ENCODE data around the gene PGC.
A peak's percentile ranks its signal among the peaks of the same experiment; 100 is the strongest.

PGC gene

DNA sequence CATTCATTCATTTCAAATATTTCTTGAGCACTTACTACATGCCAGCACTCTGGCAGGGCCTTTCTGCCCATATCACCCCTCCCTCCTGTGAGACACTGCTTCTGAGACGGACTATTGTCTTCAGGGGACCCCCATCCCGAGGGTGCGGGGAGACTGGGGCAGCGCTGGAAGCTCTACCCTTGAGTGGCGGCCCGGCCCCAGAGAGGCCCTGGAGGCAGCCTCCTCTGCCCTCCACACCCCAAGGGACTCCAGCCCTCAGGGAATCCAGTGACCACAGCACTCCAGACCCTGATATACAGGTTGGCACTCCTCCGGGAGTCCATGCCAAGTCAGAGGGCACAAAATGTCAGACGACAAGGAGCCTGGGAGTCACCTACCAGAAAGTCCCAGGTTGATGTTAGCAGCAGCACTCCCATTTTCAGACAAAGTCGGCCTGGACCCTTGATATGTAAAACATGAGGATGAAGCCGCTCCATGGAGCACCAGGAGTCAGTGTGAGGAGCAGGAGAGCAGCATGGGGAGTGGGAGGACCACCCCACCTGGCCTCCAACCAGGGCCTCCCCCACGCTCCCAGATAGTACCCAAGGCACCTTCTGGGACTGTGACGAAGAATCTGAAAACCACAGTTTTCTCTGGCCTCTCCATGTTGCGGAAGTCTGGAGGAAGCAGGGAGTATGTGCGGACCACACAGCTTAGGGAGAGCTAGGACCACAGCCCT lies 32.5 kb downstream of the PGC start:
- no peak for DNase-seq (ENCODE audit: low read depth in 2 of 2)

DNA sequence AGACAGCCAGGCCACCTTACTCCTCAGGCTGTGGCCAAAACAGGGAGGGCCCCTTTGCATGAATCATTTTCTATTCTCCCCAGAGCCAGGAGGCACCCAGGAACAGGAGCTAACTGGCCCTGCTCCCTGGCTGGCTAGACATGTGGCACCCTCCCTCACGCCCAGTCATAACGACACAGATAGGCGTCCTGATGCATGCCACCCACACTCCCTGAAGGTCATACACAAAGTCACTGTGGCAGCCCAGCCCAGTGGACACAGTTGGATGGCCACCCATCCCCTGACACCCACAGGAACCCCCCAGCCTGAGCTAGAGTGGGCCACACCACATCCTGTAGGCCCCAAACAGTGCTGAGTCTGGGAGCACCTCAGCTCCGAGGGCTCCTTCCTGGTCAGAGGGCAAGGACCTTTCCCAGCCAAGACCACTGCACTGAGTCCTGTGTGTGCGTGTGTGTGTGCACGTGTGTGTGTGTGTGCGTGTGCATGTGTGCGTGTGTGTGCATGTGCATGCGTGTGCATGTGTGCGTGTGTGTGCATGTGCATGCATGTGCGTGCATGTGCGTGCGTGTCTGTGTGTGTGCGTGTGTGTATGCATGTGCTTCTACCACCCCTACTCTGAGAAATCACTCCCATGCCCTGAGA lies 33.4 kb downstream of the PGC start:
- DNase-seq (ENCODE audit: low read depth in 2 of 2) = peak in 1 of 2 experiments; percentile 4

DNA sequence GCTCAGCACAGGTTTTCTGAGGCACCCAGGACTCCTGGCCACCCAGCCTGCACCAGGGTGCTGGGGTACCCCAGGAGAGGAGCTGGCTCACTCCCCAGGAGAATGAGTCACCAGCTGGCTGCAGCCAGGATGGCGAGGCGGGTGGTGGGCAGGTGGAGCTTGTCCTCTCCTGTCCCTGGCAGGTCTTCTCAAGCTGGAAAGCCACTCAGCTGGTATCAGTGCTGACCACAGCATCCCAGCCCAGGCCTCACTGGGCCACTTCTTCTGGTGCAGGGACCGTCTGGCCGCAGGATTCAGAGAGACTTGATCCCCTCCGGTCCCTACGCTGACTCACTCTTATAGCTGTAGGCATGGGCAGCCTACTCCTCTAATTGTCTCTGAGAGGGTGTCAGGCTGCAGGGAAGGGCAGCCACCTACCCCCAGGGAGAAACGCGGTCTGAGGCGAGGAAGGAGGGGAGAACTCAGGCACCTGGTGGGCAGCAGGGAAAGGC lies 34.0 kb downstream of the PGC start:
- DNase-seq (ENCODE audit: low read depth in 2 of 2) = no peak

DNA sequence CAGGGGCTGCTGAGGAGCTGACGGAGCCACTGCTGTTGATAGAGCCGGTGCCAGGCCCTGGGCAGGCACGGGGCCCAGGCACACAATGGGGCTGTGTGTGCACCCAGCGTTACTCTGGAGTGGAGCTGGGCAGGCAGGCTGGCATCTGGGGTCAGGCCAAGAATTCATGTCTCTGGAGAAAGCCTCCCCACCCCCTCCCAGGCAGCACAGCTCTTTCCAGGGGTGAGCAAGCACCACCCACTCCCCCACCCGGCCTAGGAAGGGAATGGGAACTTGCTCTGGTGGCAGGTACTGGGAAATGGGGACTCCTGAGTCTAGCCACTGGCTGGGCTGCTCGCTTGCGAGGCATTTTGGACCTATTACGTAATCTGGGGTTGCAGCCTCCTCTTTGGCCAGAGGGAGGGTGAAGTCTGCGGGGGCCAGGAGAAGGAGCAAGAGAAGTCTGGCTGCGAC lies 34.5 kb downstream of the PGC start:
- DNase-seq (ENCODE audit: low read depth in 2 of 2) = no peak

DNA sequence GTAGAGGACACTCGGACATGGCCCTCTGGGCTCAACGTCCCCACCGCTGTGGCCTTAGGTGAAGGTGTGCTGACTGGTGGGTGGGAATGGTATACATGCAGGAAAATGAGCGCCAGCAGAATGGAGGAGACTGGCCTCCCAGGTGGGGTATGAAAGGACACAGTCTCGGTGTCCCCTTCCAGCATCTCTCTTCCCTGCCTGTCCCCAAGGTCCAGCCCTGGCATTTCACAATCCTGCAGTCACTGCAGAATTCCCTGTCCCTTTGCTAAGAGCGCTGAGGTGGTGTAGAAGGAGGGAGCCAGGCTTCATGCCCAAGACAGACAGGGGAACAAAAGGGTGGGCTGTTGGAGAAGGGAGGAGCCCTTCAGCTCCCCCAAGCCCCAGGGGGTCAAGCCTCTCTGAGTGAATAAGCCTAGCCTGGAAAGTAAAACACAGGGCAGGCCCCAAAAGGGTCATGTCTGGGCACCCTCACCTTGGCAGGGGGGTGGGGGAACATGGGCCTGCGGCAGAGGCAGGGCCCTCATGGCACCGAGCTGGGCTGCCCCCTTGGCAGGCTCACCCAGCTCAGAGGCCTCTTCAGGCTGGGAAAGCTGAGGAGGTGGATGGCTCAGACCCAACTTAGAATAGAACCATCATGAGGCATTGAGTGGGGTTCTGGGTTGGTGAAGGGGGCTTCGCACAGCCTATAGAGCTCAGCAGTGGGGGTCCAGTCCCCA lies 35.7 kb downstream of the PGC start:
- no peak for DNase-seq (ENCODE audit: low read depth in 2 of 2)

DNA sequence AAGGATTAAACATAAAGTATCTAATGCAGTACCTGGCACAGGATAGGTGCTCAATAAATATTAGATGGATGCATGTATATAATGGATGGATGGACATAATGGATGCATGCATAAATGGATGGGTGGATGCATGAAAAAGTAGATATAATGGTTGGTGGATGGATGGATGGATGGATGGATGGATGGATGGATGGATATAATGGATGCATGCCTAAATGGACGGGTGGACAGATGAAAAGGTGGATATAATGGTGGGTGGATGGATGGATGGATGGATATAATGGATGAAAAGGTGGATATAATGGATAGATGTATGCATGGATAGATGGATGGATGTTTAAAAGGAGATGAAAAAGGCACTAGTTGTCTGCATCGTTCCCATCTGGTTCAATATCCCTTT lies 37.8 kb downstream of the PGC start:
- DNase-seq (ENCODE audit: low read depth in 2 of 2) = no peak

DNA sequence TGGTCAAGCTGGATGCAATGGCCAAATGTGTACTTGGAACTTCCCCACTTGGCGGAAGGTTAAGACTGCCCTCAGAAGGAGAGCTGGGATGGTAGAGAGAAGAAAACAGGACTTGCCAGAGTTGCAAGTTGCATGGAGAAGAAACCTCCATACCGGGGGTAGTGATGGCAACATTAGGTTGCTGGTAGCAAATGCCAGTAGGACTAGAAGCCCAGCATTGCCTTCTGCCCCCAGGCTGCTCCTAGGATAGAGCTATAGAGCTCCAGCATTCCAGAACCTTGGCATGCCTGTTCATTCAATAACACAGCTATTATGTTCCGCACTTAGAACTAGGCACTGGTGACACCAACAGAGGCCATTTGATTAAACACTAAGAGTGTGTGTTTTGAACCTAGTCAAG lies 38.3 kb downstream of the PGC start:
- DNase-seq (ENCODE audit: low read depth in 2 of 2) = no peak

DNA sequence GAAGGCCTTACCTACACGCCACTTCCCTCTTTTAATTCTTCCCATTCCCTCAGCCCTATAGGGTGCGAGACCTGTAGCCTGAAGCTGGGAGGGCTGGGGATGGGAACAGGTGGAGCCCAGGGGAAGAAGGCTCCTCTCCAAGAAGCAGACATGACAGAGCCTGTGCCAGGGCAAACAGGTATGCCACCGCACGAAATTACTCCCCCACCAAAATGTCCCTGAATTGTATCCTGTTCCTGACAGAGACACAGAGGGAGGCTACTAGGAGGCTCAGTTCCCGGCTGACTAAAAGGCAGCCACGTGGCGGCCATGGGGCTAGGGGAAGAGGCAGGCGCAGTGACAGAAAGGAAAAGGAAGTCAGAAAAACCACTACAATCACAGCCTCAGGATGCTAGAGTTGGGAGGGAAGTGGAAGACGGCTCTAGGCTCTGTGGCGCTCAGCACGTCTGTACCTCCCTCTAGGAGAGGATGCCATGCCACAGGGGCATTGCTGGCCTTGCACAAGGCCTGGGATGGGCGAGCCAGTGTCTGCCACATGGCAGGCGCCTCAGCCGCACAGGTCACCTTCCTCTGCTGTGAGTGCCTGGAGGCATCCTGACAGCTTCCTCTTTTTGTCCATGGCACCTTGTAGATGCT lies 39.5 kb downstream of the PGC start:
- DNase-seq (ENCODE audit: low read depth in 2 of 2) = peak in 1 of 2 experiments; percentile 12

DNA sequence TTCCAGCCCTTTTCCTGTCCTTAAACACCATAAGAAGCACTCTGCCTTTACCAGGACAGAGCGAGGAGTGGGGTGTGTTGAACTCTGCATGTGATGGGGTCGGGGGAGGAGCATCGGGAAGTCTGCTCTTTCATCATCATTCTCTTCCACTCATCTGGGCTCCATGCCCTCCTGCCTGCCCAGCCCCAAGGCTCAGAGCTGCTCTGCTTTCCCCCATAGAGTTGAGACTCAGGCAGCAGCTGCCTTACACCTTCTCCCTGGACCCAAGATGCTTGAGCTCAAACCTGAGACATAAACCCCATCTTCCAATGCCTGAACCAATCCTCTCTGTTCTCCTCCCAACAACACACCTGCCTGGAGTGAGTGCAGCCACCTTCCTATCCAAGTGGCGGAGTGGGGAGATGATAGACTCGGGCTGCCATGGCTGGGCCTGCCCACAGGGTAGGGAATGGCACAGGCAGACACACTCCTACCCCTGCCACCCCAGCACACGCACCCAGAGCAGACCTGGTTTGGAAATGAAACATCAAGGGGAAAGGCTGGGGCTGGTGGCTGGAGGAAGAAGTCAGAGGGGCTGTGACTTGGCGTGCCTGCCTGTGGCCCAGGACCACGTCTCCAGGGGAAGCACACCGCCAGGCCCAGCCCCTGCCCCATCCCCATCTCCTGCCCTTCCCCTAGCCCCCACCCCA lies 40.2 kb downstream of the PGC start:
- DNase-seq (ENCODE audit: low read depth in 2 of 2) = peak in 1 of 2 experiments; percentile 10

DNA sequence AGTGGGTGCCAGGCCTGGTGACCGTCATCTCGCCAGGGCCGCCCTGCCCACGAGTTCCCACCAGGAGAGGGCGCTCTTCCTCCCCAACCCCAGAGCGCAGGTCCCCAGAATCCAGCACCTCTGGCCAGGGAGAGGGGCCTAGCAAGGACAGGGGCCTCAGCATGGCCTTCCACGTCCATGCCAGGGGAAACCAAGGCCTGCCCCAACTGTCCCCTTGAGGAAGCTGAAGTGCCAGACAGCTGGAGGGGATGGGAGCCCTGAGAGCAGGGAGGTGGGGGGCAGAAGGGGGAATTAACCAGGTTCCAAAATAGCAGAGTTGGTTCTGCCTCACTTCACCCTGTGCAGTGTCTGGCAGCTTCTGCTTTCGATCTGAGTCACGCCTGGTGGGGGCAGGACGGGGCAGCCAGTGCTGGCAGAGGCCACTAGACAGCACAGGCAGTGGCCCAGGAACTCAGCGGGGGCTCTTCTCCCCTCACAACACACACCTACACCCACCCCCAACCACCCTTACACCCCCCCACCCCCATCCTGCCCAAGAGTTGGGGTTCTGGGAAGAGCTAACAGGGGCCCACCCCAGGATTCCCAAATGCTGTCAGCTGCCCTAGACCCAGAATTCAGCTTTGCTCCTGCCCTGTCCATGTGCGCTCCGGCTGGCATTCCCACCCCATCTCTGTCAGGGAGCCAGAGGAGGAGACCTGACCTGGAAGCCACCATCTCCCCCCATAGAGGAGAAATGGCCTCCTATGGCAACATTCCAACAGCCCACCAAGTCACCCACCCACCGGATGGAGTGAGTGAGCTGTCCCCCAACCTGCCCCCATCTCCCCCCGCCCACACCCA lies 41.0 kb downstream of the PGC start:
- DNase-seq (ENCODE audit: low read depth in 2 of 2) = peak; percentile 51 to 63

DNA sequence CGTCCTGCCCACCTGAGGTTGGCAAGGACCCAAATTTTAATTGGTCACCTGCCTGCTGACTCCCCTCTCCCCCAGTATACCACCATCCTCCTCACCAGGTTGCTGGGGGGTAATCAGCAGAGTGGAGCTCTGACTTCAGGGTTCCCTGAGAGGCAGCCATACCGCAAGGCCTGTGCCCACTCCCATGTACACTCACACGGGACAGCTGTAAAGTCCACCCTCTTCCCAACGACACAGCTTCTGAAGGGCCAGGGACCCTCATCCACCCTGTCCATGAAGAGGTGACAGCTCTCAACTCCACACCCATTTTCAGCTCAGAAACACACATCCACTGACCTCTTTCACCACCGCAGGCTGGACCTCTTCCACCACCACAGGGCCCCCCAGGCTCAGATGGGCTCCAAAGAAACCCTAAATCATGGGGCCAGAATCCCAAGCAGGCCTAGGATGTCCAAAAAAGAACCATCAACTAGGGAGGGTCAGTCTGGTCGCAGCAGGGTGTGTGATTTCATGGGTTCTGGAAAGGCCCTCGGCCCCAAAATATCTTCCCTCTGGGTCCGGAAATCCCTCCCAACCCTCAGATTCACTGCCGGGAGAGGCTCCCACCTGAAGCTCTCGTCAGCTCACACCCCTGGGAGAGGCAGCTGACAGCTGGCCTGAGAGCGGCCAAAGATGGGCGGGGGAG lies 41.7 kb downstream of the PGC start:
- DNase-seq (ENCODE audit: low read depth in 2 of 2) = no peak

DNA sequence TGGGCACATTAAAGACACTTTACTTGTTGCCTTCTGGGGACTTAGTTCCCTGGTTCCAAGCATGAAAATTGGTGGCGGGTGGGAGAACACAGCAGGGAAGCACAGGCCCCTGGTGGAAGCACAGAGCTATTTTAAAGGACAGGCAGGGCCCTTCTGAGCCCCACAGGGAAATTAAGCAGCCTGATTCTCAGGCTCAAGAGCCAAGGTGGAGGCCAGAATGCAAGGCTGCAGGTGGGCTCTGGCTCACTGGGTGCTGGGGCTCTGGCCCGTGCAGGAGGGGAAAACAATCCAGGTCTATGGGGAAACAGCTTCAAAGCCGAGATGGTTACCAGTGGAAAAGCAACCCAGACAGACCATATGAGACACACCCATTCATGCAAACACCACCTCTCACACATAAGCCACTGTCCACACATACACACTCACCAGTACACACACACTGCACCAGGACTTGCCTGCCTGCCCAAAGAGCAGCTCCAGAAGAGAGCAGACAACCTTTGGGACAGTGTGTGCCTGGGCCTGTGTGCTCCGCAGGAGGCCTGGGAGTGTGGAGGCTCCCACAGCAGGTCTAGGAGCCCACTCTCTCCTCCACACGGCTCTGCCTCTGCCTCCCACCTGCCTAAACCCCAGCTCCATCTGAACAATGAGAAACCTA lies 42.4 kb downstream of the PGC start:
- DNase-seq (ENCODE audit: low read depth in 2 of 2) = no peak

DNA sequence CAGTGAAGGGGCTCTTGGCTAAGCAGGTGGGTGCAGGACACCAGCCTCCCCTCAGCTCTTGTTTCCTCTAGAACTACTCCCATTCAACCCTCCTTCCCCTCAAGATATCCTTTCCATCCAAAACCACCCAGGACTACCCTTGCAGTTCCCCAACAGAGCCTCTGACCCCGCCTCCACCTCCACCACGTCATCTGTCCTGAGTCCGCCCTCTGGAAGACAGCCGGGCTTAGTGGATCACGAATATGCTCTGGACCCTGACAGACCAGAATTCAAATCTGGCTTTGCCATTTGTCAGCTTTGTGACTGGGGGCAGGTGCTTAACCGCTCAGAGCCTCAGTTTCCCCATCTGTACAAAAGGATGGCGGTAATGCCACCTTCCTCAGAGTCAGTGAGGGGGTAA lies 43.2 kb downstream of the PGC start:
- no peak for DNase-seq (ENCODE audit: low read depth in 2 of 2)

DNA sequence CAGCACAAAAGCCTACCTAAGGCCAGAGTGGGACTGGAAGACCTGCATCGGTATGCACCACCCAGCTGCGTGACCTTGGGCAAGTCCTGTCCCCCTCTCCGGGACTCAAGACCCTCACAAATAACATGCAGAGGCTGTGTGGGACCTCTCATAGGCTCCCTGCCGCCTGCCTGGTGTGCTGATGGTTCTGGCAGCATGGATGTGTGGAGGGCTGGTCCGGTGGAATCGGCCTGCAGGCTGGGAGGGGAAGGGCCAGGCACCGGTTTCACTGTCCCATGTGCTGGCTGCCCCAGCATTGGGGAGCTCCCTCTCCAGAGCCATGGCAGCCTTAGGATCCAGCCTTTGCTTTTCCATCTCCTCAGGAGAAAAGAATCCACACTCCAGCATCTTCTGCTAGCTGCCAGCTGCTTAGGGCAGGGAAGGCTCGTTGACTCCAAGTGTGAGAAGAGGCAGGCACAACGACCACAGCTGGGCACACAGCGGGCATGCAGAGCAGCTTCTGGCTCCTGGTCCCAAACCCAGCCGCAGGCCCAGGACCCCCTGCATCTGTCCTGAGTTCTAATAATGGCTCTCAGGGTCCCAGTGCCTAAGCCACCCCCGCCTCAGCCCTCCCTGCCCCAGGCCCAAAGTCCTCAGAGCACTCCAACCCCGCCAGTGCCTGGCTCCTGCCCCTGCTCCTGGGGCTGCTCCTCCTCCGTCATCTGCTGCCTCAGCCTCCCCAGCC lies 44.3 kb downstream of the PGC start:
- DNase-seq (ENCODE audit: low read depth in 2 of 2) = no peak

DNA sequence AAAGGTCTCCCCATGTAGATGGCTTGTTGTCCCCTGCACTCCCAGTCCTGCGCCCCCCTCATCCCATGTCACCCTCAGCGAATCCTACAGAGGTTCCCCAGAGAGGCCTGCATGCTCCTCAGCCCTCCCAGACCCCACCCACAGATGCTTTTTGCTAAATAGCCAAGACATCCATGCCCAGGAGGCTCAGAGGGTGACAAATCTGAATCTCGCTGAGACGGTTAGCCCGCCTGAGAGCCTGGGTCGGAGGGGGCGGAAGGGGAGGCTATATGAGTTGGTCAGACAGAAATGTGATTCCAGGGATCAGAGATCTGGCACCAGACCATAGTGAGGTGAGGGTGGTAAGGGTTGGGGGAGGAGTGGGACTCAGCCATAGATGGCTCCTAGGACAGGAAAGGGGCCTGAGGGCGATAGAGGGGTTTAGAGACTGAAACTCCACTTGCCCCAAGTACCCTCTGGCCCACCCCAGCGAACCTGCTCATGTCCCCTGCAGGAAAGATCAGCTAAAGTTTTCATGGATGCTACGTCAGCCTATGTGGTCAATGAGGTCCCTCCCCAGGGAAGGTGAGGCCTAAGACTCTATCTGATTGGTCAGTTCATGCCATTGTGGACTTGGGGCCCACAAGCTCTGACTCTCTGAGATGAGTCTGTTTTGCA lies 45.0 kb downstream of the PGC start:
- no peak for DNase-seq (ENCODE audit: low read depth in 2 of 2)

DNA sequence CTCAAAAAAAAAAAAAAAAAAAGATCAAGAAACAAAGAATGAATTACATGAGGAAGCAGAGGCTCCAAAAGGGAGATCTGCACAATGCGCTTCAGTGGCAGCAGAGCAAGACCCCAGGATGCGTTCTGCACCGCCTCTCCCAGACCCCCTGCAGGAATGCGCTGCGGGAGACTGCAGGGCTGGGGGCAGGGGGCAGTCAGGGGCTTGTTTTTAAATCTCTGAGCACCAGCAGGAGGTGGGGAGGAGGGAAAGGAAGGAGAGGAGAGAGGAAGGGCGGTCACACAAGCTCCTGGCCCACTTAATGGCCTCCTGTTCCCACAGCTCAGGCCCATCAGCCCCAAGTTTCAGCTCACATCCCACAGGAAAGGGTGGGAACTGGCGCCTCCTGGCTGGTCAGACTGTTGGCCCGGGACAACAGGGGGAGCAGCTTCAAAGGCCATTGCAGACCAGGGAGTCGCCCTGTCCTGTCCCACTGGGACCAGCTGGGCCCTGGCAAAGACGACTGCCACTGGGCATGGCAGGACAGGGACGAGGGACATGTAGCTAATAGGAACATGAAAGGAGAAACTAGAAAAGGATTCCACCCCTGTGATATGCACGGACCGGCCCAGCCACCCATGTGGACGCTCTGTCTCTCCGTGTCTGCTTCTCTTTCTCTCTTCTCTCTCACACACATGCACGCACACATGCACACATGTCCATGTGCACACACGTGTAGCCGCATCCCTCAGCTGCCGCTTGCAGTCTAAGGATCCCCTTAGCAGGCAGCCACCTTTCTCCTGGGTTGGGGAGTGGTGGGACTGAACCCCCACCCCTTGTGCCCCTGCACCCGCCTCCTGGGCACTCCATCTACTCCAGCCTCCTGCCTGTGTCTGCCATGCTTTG lies 46.5 kb downstream of the PGC start:
- no peak for DNase-seq (ENCODE audit: low read depth in 2 of 2)

DNA sequence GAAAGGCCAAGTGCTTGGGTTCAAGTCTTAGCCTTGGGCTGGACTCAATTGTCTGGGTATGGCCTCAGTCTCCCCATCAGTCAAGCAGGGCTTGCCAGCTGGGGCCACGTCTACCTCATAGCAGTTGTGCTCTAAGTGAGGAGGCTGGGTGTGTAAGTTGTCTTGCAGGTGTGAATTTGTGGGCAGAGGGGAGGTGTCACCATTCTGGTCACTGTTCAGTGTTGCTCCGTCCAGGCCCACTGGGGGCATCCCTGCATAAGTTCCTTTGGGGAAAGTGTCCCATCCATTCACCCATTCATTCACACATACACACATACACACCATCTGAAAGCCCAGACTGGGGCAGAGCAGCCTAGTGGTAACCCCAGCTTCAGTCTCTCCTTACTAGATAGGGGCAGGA lies 48.1 kb downstream of the PGC start:
- DNase-seq (ENCODE audit: low read depth in 2 of 2) = no peak

Data from stimulated activated CD4-positive, alpha-beta T cell treated with anti-CD3 and anti-CD28 coated beads, Interleukin-12 subunit alpha, Interleukin-12 subunit beta, amount 100 ng/mL, for 24 hours (primary cell).